ENCODE results near the gene ADNP. TPM values are rescaled to one million over a fixed set of nuclear protein-coding genes. Genes with fewer than 3 reads are reported as not detected.
A peak's percentile ranks its signal among the peaks of the same experiment; 100 is the strongest.

ADNP gene
- total RNA-seq, 1 donor, result 23.5 TPM

DNA sequence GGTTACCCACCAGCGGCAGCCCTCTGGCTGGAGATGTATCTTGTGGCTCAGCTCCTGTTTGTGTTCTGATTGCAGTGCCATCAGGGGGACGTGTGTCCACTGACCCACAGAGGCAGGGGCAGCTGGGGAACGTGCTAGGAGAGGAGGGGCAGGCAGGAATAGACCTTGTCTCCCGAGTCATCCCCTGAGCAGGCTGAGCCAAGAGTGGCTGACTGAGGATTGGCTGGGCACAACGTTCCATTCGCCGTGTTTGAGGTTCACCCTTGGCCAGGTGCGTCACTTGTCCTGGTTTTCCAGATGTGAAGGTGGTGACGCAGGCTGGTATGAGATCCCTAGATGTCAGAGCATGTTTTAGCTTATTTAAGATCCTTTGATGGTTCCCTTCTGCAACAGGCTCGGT lies 57.7 kb downstream of the ADNP start:
- Histone ChIP-seq H3K36me3 (ENCODE audit: insufficient read depth, low read length) (no peaks in the 10 kb centered on the region), H3K4me1 (ENCODE audit: insufficient read depth, low read length) (no peaks in the 10 kb centered on the region), H3K27ac (ENCODE audit: low read depth, low read length) (no peak overlapping the region), H3K27me3 (ENCODE audit: insufficient read depth, low read length) (no peaks in the 10 kb centered on the region), H3K79me2 (ENCODE audit: insufficient read depth, low read length) (no peaks in the 10 kb centered on the region), H2AFZ (ENCODE audit: low read length) (no peak overlapping the region), H3K9me3 (ENCODE audit: low read depth, low read length) (no peaks in the 10 kb centered on the region), H3K4me2 (ENCODE audit: insufficient read depth, low read length) (no peak overlapping the region), H3K4me3 (ENCODE audit: insufficient read depth, low read length) (no peak overlapping the region), H4K20me1 (ENCODE audit: insufficient read depth, low read length) (no peaks in the 10 kb centered on the region)
- peak; percentile 69 for DNase-seq (ENCODE audit: insufficient read length, low spot score, missing footprints)
- no peak for TF ChIP-seq CTCF (IDR thresholded peaks at IDR 0.05; ENCODE audit: extremely low read depth, low read depth, low read length)

DNA sequence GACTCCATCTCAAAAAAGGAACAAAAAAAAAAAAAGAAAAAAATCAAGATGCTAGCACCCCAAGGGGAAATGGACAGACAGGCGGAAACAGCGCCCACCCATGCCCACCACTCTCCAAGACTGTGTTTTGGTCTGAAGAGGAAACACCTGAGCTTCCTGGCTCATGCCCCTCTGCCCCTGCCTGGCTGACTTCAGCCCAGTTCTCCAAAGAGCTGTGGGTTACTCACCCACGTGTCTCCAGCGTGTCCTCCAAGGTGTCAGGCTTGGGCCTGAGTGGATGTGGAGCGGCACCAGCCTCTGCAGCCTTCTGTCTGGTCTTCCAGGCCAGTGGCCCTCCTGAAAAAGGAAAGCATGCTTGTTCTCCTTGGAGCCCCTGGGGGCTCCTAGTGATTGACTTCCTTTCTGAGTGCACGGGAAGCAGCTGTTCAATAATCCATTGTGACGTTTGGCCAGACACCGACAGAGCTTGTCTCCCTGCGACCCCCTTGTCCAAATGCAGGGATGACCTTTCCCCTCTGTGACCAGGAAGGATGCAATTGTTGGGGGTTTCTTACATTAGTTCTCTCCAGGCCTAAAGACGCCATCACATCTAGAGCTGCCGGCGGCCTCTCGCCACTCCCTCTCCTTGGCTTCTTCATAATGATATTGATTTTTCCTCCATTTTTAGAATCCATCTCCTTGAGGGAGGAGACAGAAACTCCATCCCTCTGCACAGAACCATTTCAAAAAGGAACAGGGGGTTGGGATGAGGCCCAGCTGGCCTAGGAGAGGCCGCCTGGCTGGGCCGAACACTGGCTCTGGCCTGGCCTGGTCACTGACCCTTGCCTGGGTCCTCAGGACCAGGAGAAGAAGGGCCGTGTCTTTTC lies 58.4 kb downstream of the ADNP start:
- H3K36me3 ChIP-seq (ENCODE audit: insufficient read depth, low read length), result no peaks in the 10 kb centered on the region
- H3K4me1 ChIP-seq (ENCODE audit: insufficient read depth, low read length), result no peaks in the 10 kb centered on the region
- no peaks in the 10 kb centered on the region for H3K79me2 ChIP-seq (ENCODE audit: insufficient read depth, low read length)
- no peak overlapping the region for H2AFZ ChIP-seq (ENCODE audit: low read length)
- H3K4me3 ChIP-seq (ENCODE audit: insufficient read depth, low read length), result no peak overlapping the region
- no peaks in the 10 kb centered on the region for H4K20me1 ChIP-seq (ENCODE audit: insufficient read depth, low read length)
- DNase-seq (ENCODE audit: insufficient read length, low spot score, missing footprints), result peak; percentile 10
- no peaks in the 10 kb centered on the region for H3K9me3 ChIP-seq (ENCODE audit: low read depth, low read length)
- TF ChIP-seq CTCF (IDR thresholded peaks at IDR 0.05; ENCODE audit: extremely low read depth, low read depth, low read length), result no peak
- no peak overlapping the region for H3K4me2 ChIP-seq (ENCODE audit: insufficient read depth, low read length)
- no peak overlapping the region for H3K27ac ChIP-seq (ENCODE audit: low read depth, low read length)
- H3K27me3 ChIP-seq (ENCODE audit: insufficient read depth, low read length), result no peaks in the 10 kb centered on the region

- no peaks in the 10 kb centered on the region for H3K9me3 ChIP-seq (ENCODE audit: low read depth, low read length)
- H3K4me2 ChIP-seq (ENCODE audit: insufficient read depth, low read length), result no peak overlapping the region
- no peaks in the 10 kb centered on the region for H4K20me1 ChIP-seq (ENCODE audit: insufficient read depth, low read length)
- no peak overlapping the region for H2AFZ ChIP-seq (ENCODE audit: low read length)
- peak; percentile 73 for DNase-seq (ENCODE audit: insufficient read length, low spot score, missing footprints)
- no peaks in the 10 kb centered on the region for H3K4me1 ChIP-seq (ENCODE audit: insufficient read depth, low read length)
- H3K79me2 ChIP-seq (ENCODE audit: insufficient read depth, low read length), result no peaks in the 10 kb centered on the region
- no peak overlapping the region for H3K4me3 ChIP-seq (ENCODE audit: insufficient read depth, low read length)
- TF ChIP-seq CTCF (IDR thresholded peaks at IDR 0.05; ENCODE audit: extremely low read depth, low read depth, low read length), result no peak
- no peak overlapping the region for H3K27ac ChIP-seq (ENCODE audit: low read depth, low read length)
- no peaks in the 10 kb centered on the region for H3K36me3 ChIP-seq (ENCODE audit: insufficient read depth, low read length)
- H3K27me3 ChIP-seq (ENCODE audit: insufficient read depth, low read length), result no peaks in the 10 kb centered on the region
Observed at GRCh38 chr20:50870561-50871161, 60.6 kb downstream of the ADNP start.
